B cell (primary cell): Measurements from ENCODE around the gene PTPRM. TPM values are rescaled to one million over a fixed set of nuclear protein-coding genes. Genes with fewer than 3 reads are reported as not detected.

Experiments used
- ATAC-seq: fragments of 200-7000 bp; cut with Tn5 transposase; one replicate; pipeline ENCODE4 v1.10.0; 2021; ENCODE audit warnings: low read depth, mild to moderate bottlenecking, moderate number of reproducible peaks, moderate library complexity
- CTCF ChIA-PET: fragments of 350-600 bp; sonication (Branson Sonifier 250); formaldehyde crosslinking; loops from one replicate; lab custom pipeline; 2021; ENCODE audit warnings: antibody characterized with exemption, inconsistent platforms; lab: Charles Lee
- POLR2A ChIA-PET: fragments of 350-600 bp; sonication (Branson Sonifier 250); formaldehyde crosslinking; loops from one replicate; lab custom pipeline; 2021; ENCODE audit warnings: antibody characterized with exemption; lab: Charles Lee
- DNase-seq: peaks from one replicate; pipeline ENCODE4 v3.0.0; 2013
- H2AFZ ChIP-seq: 2 replicates; pipeline ENCODE4 v1.6.1; 2012; ENCODE audit warnings: mild to moderate bottlenecking, low read depth, low read length; ENCODE audit not compliant: insufficient read depth, poor library complexity, severe bottlenecking
- H3K27ac ChIP-seq, 2 donors: 1 replicate in 1 of 2; 2 replicates in 1 of 2; pipeline ENCODE4 v1.5.1; 2012 to 2013; ENCODE audit warnings: low read length in 2 of 2, mild to moderate bottlenecking in 2 of 2, moderate library complexity in 1 of 2
- H3K27me3 ChIP-seq, 4 experiments: fragments of 200-600 bp in 1 of 4; sonication (generic) in 1 of 4; replicated peaks in 1 of 4; 1 replicate in 2 of 4; 2 replicates in 2 of 4; pipeline versions ENCODE4 v1.6.1 to v1.7.0; 2013 to 2016; ENCODE audit warnings: low read length in 3 of 4, mild to moderate bottlenecking in 2 of 4, mixed read lengths in 1 of 4, moderate library complexity in 1 of 4; ENCODE audit not compliant: insufficient read depth in 4 of 4, control insufficient read depth in 3 of 4; ENCODE audit errors: control extremely low read depth in 1 of 4
- H3K36me3 ChIP-seq, 2 experiments: replicated peaks in 1 of 2; 1 replicate in 1 of 2; 2 replicates in 1 of 2; pipeline versions ENCODE4 v1.6.1 to v1.7.1; 2013; ENCODE audit warnings: low read length in 1 of 2; ENCODE audit not compliant: insufficient read depth in 2 of 2, control insufficient read depth in 1 of 2; ENCODE audit errors: control extremely low read depth in 1 of 2, extremely low read depth in 1 of 2
- H3K4me1 ChIP-seq, 2 donors: fragments of 200-600 bp in 1 of 2; sonication (generic) in 1 of 2; 1 replicate in 1 of 2; 2 replicates in 1 of 2; pipeline versions ENCODE4 v1.5.1 to v1.6.1; 2013 to 2017; ENCODE audit warnings: low read length in 2 of 2; ENCODE audit not compliant: control insufficient read depth in 2 of 2, insufficient read depth in 2 of 2
- H3K4me2 ChIP-seq: replicated peaks from 2 replicates; pipeline ENCODE3; 2012; ENCODE audit warnings: mild to moderate bottlenecking, low read depth, low read length; ENCODE audit not compliant: poor library complexity, severe bottlenecking
- H3K4me3 ChIP-seq, 5 experiments: fragments of 200-600 bp in 1 of 5; sonication (generic) in 1 of 5; 1 replicate in 3 of 5; 2 replicates in 2 of 5; pipeline versions ENCODE4 v1.5.1 to v1.7.0; 2011 to 2016; ENCODE audit warnings: low read length in 4 of 5, mild to moderate bottlenecking in 4 of 5, low read depth in 2 of 5, control low read depth in 1 of 5, moderate library complexity in 1 of 5; ENCODE audit not compliant: insufficient read depth in 1 of 5; ENCODE audit errors: control extremely low read depth in 1 of 5, extremely low read depth in 1 of 5
- H3K79me2 ChIP-seq: fragments of 200-600 bp; sonication (generic); one replicate; pipeline ENCODE4 v1.6.0; 2016; ENCODE audit warnings: low read length; ENCODE audit not compliant: control insufficient read depth, insufficient read depth
- H3K9ac ChIP-seq: fragments of 200-600 bp; sonication (generic); 2 replicates; pipeline ENCODE4 v1.6.1; 2017; ENCODE audit warnings: mild to moderate bottlenecking, low read length, moderate library complexity
- H3K9me3 ChIP-seq, 3 donors: one replicate each; pipeline versions ENCODE4 v1.6.1 to v1.7.1; 2013; ENCODE audit warnings: low read length in 2 of 3; ENCODE audit not compliant: control insufficient read depth in 2 of 3, insufficient read depth in 1 of 3; ENCODE audit errors: control extremely low read depth in 1 of 3
- H4K20me1 ChIP-seq: 2 replicates; pipeline ENCODE4 v1.6.0; 2012; ENCODE audit warnings: mild to moderate bottlenecking, low read length; ENCODE audit not compliant: insufficient read depth, control insufficient read depth, poor library complexity, severe bottlenecking
- H3K27ac Mint-ChIP-seq: one replicate; pipeline ENCODE4 v1.8.0; 2021; ENCODE audit warnings: mixed read lengths
- H3K27me3 Mint-ChIP-seq: one replicate; pipeline ENCODE4 v1.8.0; 2021; ENCODE audit warnings: mixed read lengths
- H3K4me1 Mint-ChIP-seq: one replicate; pipeline ENCODE4 v1.8.0; 2021; ENCODE audit warnings: mixed read lengths
- H3K4me3 Mint-ChIP-seq: one replicate; pipeline ENCODE4 v1.8.0; 2021; ENCODE audit warnings: mixed read lengths
- H3K9me3 Mint-ChIP-seq: one replicate; pipeline ENCODE4 v1.8.0; 2022; ENCODE audit warnings: mixed read lengths; ENCODE audit not compliant: insufficient read depth
- EZH2 ChIP-seq: IDR thresholded peaks from 2 replicates; pipeline ENCODE4 v1.6.1; 2012; ENCODE audit warnings: borderline replicate concordance, low read depth, mild to moderate bottlenecking, moderate library complexity, low read length; ENCODE audit not compliant: insufficient read depth, poor library complexity, severe bottlenecking
- WGBS: methylation state at CpG from one replicate; pipeline ENCODE4 v1.1.5; 2013; ENCODE audit warnings: missing lambda C conversion rate; ENCODE audit not compliant: insufficient coverage; 5-methylcytosine and 5-hydroxymethylcytosine counted together
- intact Hi-C: fragments of 100-400 bp; cut with micrococcal nuclease; formaldehyde crosslinking; loops from one replicate; pipeline ENCODE4 v1.10.0; 2022
- polyA plus RNA-seq: library from polyadenylated mRNA; depleted of rRNA; stranded (reverse); fragments of >200 nt; gene quantifications from 2 replicates; pipeline ENCODE4 v1.2.3, GENCODE V29; 2012
- total RNA-seq, 2 donors: library from RNA; stranded (reverse); fragments of 120-200 nt in 1 of 2; gene quantifications; 1 replicate in 1 of 2; 2 replicates in 1 of 2; pipeline versions ENCODE4 v1.2.3 to v1.2.4, GENCODE V29; 2013 to 2022
- TF ChIP-seq, protein P1 (sequence below): fragments of 200-600 bp; IDR thresholded peaks from one replicate; pipeline ENCODE4 v1.8.0; 2022; ENCODE audit warnings: antibody characterized with exemption, mild to moderate bottlenecking

The PTPRM gene
- total and polyA plus RNA-seq, 2 donors (not counting 1 experiment from before 2014, with no cell fraction given): 0.20 to 0.89 TPM

- 100% methylated on average over 1 of the region's 1 CpG for WGBS
- ATAC-seq (no peak), DNase-seq (no peak)
- Histone ChIP-seq H3K4me1 (no peaks in the 10 kb centered on the region), H3K79me2 (no peaks in the 10 kb centered on the region), H4K20me1 (no peaks in the 10 kb centered on the region), H3K9ac (no peak overlapping the region), H2AFZ (no peak overlapping the region), H3K27ac (no peak overlapping the region), H3K36me3 (no peaks in the 10 kb centered on the region), H3K9me3 (no peaks in the 10 kb centered on the region), H3K27me3 (no peaks in the 10 kb centered on the region), H3K4me3 (no peak overlapping the region), H3K4me2 (no peak overlapping the region)
- Mint-ChIP-seq H3K27me3 (peaks cover 4% of the 10 kb centered on the region), H3K27ac (no peak overlapping the region), H3K4me3 (no peak overlapping the region), H3K9me3 (peaks cover 3% of the 10 kb centered on the region), H3K4me1 (no peaks in the 10 kb centered on the region)
- ChIA-PET POLR2A (no interaction called here), CTCF (no interaction called here)
- intact Hi-C loops: no loop called here
- TF ChIP-seq, protein P1, sequence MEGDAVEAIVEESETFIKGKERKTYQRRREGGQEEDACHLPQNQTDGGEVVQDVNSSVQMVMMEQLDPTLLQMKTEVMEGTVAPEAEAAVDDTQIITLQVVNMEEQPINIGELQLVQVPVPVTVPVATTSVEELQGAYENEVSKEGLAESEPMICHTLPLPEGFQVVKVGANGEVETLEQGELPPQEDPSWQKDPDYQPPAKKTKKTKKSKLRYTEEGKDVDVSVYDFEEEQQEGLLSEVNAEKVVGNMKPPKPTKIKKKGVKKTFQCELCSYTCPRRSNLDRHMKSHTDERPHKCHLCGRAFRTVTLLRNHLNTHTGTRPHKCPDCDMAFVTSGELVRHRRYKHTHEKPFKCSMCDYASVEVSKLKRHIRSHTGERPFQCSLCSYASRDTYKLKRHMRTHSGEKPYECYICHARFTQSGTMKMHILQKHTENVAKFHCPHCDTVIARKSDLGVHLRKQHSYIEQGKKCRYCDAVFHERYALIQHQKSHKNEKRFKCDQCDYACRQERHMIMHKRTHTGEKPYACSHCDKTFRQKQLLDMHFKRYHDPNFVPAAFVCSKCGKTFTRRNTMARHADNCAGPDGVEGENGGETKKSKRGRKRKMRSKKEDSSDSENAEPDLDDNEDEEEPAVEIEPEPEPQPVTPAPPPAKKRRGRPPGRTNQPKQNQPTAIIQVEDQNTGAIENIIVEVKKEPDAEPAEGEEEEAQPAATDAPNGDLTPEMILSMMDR: no peak
- TF ChIP-seq EZH2: no peak
Observed at GRCh38 chr18:8326763-8327394, 759.8 kb downstream of the PTPRM start.

- TF ChIP-seq EZH2: no peak
- TF ChIP-seq, protein P1: no peak
- Histone ChIP-seq H3K4me1 (no peaks in the 10 kb centered on the region), H3K27ac (no peak overlapping the region), H3K9me3 (no peaks in the 10 kb centered on the region), H4K20me1 (no peaks in the 10 kb centered on the region), H3K4me2 (no peak overlapping the region), H2AFZ (no peak overlapping the region), H3K36me3 (no peaks in the 10 kb centered on the region), H3K79me2 (no peaks in the 10 kb centered on the region), H3K9ac (no peak overlapping the region), H3K4me3 (no peak overlapping the region), H3K27me3 (no peaks in the 10 kb centered on the region)
- no peak for ATAC-seq
- CTCF ChIA-PET: no interaction called here
- no peak for DNase-seq
- Mint-ChIP-seq H3K4me1 (no peaks in the 10 kb centered on the region), H3K27ac (no peak overlapping the region), H3K4me3 (no peak overlapping the region), H3K27me3 (peaks cover 7% of the 10 kb centered on the region), H3K9me3 (peaks cover 3% of the 10 kb centered on the region)
- POLR2A ChIA-PET: no interaction called here
- intact Hi-C loops: no loop called here
- WGBS: no CpG with 5 or more reads among the region's 2 CpGs
Observed at GRCh38 chr18:8328126-8328525, 761.0 kb downstream of the PTPRM start.
